ENCODE results near the gene MUC12.

DNA sequence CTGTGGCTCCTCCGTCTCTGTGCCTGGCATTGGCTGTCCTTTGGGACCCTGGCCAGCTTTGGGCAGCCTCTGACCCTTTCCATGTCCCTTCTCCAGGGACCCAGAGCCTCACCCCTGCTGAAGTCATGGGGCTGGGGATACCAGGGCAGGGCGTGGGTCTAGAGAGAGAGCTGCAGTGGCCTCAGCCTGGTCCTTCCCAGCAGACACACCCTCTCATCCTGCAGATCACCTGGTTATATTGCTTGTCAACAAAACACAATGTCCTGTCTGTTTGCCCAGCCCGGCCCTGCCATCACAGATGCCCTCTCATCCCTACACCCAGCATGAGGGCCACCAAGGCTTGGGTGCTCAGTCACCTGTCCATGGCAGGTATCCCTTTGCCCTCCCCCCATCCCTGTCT, 52.3 kb downstream of the MUC12 start:
- TF ChIP-seq, protein P1, sequence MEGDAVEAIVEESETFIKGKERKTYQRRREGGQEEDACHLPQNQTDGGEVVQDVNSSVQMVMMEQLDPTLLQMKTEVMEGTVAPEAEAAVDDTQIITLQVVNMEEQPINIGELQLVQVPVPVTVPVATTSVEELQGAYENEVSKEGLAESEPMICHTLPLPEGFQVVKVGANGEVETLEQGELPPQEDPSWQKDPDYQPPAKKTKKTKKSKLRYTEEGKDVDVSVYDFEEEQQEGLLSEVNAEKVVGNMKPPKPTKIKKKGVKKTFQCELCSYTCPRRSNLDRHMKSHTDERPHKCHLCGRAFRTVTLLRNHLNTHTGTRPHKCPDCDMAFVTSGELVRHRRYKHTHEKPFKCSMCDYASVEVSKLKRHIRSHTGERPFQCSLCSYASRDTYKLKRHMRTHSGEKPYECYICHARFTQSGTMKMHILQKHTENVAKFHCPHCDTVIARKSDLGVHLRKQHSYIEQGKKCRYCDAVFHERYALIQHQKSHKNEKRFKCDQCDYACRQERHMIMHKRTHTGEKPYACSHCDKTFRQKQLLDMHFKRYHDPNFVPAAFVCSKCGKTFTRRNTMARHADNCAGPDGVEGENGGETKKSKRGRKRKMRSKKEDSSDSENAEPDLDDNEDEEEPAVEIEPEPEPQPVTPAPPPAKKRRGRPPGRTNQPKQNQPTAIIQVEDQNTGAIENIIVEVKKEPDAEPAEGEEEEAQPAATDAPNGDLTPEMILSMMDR (CRISPR knock-in tag; IDR thresholded peaks at IDR 0.05): no peak
- TF ChIP-seq SRF (IDR thresholded peaks at IDR 0.05; ENCODE audit: low read depth, low read length) (no peak), MAZ (IDR thresholded peaks at IDR 0.05; ENCODE audit: borderline replicate concordance, low read depth, low read length) (no peak), MAZ (CRISPR knock-in tag; IDR thresholded peaks at IDR 0.05; ENCODE audit: low read depth) (no peak), POLR2A (IDR thresholded peaks at IDR 0.05; ENCODE audit: insufficient read depth in 1 of 2, low read depth in 2 of 2, low read length in 2 of 2) (no peak), CEBPB (IDR thresholded peaks at IDR 0.05; ENCODE audit: borderline replicate concordance, low read depth, low read length) (no peak)
- TF ChIP-seq, protein P2, sequence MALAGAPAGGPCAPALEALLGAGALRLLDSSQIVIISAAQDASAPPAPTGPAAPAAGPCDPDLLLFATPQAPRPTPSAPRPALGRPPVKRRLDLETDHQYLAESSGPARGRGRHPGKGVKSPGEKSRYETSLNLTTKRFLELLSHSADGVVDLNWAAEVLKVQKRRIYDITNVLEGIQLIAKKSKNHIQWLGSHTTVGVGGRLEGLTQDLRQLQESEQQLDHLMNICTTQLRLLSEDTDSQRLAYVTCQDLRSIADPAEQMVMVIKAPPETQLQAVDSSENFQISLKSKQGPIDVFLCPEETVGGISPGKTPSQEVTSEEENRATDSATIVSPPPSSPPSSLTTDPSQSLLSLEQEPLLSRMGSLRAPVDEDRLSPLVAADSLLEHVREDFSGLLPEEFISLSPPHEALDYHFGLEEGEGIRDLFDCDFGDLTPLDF (CRISPR knock-in tag; IDR thresholded peaks at IDR 0.05): no peak

Measured in HepG2 (cell line).